ENCODE data around the gene USH2A.

The USH2A gene

GRCh38 chr1:215779729-215780128 is 643.5 kb downstream of the USH2A start:
- TF ChIP-seq CTCF (IDR thresholded peaks at IDR 0.05): no peak

- TF ChIP-seq CTCF (IDR thresholded peaks at IDR 0.05): no peak
Measured at GRCh38 chr1:215777370-215777925, 645.8 kb downstream of the USH2A start.

- no peak for TF ChIP-seq CTCF (IDR thresholded peaks at IDR 0.05)
Measured at GRCh38 chr1:215776336-215776735, 646.9 kb downstream of the USH2A start.

- no peak for TF ChIP-seq CTCF (IDR thresholded peaks at IDR 0.05)
Measured at GRCh38 chr1:215772151-215772550, 651.1 kb downstream of the USH2A start.

GRCh38 chr1:215768303-215768702 is 654.9 kb downstream of the USH2A start:
- no peak for TF ChIP-seq CTCF (IDR thresholded peaks at IDR 0.05)

GRCh38 chr1:215767761-215768160 is 655.5 kb downstream of the USH2A start:
- TF ChIP-seq CTCF (IDR thresholded peaks at IDR 0.05): no peak

GRCh38 chr1:215766521-215766920 is 656.7 kb downstream of the USH2A start:
- TF ChIP-seq CTCF (IDR thresholded peaks at IDR 0.05): no peak

- no peak for TF ChIP-seq CTCF (IDR thresholded peaks at IDR 0.05)
Measured at GRCh38 chr1:215765833-215766232, 657.4 kb downstream of the USH2A start.

Measured in LNCAP (cell line).